Renal cortical epithelial cell (primary cell): Measurements from ENCODE around the gene SLIT1. TPM values are rescaled to one million over a fixed set of nuclear protein-coding genes. Genes with fewer than 3 reads are reported as not detected.

Experiments
- DNase-seq: peaks from one replicate; pipeline ENCODE4 v3.0.0-alpha.2; 2011; ENCODE audit warnings: low read depth
- total RNA-seq: library from RNA; depleted of rRNA; stranded (reverse); fragments of >200 nt; gene quantifications from 2 replicates; pipeline ENCODE4 v1.2.3, GENCODE V29; 2014

Gene SLIT1
- total RNA-seq, 1 donor from 2014 or later = under 0.01 TPM

DNA sequence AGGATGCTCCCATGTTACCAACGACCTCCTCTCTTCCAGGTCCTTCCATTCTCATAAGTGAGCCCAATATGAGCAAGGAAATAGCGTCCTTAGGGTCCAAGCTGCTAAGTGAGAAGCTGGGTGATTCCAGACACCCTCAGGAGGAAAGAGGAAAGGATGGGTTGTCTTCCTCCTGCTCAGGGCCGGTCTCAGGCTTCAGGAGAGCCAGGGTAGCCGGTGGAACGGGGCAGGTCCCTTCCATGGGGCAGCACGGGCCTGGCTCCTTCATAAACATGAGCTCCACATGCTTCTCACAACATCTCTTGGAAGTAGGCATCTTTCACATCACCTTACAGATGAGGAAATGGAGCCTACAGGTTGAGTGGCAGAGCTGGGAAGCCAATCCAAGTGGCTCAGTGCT lies 12.7 kb downstream of the SLIT1 start:
- DNase-seq = no peak

- DNase-seq = no peak
These were observed 14.8 kb downstream of the SLIT1 start for GRCh38 chr10:97171001-97171400.

- DNase-seq = peak; percentile 46
These were observed 15.7 kb downstream of the SLIT1 start for GRCh38 chr10:97169911-97170693.

GRCh38 chr10:97169063-97169462 lies 16.7 kb downstream of the SLIT1 start:
- DNase-seq = no peak

DNA sequence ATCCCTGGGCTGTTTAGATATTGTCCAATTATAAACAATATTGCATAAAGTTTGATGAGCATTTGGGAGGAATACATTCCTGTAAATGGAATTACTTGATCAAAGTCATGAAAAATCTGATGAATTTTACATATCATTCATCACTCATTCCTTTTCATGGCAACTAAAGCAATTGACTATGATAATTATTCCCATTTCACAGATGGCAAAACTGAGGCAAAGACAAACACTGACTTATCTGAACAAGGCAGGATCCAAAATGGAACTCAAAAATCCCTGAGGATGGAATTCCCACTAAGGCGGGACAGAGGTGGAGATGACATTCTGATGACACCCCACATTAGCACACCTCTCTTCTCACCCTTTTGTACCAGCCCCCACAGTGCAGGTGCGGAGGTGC lies 17.1 kb downstream of the SLIT1 start:
- no peak for DNase-seq

GRCh38 chr10:97165499-97165898 lies 20.3 kb downstream of the SLIT1 start:
- no peak for DNase-seq

GRCh38 chr10:97163781-97164501 lies 21.8 kb downstream of the SLIT1 start:
- no peak for DNase-seq

DNA sequence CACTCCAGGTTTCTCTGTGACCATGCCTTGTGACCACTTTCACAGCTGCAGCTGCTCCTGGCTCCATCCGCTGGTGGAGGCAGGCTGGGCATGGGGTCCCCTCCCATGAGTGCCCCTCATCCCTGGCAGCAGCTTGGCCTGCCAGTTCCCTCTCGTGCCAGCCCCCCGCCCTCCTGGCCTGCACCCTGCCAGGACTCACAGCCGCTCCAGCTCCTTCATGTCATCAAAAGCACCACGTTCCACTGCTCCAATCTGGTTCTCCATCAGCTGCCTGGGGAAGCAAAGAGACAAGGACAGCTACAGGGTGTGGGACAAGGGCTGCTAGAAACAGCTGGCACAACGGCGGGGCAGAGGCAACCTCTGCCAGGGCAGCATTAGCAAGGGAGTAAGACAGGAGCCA lies 22.6 kb downstream of the SLIT1 start:
- DNase-seq = no peak

DNA sequence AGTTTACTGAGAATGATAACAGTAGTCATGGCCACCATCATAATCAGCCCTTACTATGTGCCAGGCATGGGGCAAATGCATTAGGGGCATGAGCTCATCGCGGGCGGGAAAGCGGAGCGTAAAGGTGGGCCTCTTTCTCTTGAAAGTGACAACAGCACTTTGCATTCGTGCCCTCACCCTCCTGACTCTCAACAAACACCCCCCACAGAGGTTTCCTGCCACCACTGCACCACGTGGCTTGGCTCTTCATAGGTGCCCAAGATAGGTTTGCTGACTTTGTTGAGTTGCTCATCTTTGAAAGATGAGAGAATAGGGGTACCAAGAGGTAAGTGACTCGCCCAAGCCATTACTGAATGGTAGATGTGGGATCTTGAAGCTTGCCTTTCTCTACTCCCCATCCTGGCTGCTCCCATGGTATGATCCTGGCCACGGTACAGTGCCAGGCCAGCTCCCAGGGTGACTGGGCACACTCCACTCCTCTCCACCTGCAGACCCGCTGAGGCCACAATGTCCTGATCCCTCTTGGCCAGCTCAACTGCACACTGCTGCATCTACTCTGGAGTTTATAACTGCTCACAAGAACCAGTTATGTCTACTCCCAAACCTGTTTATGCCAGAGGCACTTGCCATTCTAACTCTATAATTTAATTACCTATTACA lies 26.0 kb downstream of the SLIT1 start:
- peak; percentile 1 for DNase-seq

DNA sequence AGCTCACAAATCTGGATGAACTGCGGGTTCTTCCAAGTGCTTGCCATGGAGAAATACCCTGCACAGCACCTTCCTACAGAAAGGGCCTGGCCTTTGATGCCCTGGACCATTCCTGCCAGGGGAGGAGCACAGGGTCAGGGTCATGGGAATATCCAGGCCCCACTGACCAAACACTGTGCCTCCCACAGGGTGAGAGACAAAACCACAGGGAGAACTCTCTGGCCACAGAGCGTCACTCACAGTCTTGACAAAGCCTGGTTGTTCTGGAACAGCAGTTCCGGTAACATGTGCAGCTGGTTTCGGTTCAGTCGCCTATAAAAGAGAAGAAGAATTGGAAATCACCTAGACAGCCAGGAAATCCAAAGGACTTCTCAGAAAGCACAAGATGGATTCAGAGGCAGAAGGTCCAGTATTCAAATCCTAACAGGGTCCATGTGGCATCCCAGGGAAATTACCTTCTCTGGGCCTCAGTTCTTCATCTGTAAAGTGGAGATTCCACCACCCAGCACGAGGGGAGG lies 28.1 kb downstream of the SLIT1 start:
- DNase-seq = peak; percentile 4

DNA sequence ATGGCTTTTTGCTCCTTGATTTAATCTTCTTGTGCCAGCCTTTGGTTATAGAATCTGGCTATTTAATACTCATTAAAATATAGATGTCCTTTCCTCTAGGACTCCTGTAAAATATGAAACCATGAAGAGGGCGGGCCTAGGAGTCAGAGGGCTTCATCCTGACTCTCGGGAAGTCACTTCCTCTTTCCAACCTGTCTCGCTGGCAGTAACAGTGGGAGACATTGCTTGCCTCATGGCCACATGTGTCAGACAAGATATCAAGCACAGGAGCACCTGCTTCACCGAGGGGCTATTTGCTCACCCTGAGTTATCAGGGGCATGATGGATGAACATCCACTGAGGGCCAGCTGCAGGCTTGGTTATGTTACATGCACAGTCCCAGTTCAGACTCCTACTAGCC lies 31.0 kb downstream of the SLIT1 start:
- no peak for DNase-seq

DNA sequence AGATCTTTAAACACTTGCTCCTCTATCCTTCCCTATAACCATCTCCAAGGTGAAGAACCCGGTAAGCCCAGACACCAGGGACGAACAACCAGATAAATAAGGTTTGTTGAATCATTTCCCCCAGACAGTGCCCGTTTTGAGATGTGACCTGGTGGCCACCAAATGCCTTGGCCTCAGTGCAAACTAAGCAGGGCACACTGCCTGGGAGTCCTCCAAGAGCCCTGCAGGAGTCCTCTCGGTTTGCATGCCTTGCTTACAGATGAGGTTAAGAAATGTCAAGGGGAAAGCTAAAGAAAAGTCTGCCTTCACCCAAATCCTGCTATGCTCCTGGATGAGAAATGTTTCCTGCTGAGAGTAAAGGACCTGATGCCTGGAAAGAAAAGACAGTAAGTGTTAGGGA lies 31.6 kb downstream of the SLIT1 start:
- DNase-seq = no peak

GRCh38 chr10:97153270-97153850 lies 32.4 kb downstream of the SLIT1 start:
- no peak for DNase-seq

- DNase-seq = no peak
These were observed 34.3 kb downstream of the SLIT1 start for GRCh38 chr10:97151307-97151914.

GRCh38 chr10:97150616-97151015 lies 35.1 kb downstream of the SLIT1 start:
- DNase-seq = no peak

DNA sequence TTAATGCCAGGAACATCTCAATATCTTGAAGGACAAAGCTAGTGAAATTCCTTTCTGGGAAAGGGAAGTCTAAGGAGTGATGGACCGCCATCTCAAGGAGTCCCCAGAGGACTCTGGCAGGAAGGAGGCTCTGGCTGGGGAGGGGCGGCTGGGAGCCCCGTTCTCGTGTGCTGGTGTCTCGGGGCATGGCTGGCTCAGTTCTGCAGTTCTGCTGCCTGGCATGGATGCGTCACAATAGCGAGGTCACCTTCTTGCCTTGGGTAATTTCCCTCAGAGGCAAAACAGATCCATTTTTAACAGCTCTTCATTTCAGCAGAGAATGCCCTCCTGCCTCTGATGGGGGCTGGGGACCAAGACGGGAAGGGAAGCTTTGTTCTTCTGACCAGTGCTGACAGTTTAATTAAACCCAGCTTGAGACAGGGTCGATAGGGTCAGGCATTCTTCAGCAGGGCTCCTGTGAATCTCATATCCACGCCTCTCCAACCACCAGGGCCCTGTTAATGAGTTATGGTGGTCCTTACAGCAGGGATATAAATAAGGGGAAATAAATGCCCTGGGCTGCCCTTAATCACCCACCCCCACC lies 35.7 kb downstream of the SLIT1 start:
- no peak for DNase-seq

GRCh38 chr10:97149079-97149531 lies 36.7 kb downstream of the SLIT1 start:
- no peak for DNase-seq

DNA sequence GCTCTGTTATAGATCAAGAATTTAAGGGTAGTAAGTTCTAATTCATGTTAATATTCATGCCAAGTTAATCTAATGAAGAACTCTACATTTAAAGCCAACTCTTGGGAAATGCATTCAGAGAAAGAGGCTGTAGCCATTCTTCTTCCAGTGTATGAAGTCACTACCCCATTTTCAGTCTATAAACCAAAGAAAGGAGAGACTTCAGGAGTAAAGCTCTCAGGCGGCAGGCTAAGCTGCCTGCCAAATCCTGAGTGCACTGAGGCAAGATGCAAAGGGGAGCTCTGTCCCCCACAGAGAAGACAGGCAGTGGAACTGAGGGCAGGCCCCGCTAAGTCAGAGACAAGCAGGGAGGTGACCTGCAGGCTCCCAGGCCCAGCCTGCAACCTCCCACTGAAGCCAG lies 41.5 kb downstream of the SLIT1 start:
- DNase-seq = no peak

DNA sequence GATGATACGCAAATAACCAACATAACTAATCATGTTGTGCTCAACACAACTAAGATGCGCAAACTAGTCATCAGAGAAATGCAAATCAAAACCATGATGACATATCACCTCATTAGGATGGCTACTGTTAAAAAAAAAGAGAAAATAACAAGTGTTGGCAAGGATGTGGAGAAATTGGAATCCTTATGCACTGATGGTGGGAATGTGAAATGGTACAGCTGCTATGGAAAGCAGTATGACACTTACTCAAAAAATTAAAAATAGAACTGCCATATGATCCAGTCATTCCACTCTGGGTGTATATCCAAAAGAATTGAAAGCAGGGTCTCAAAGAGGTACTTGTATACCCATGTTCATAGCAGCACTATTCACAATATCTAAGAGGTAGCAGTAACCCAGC lies 42.9 kb downstream of the SLIT1 start:
- no peak for DNase-seq

DNA sequence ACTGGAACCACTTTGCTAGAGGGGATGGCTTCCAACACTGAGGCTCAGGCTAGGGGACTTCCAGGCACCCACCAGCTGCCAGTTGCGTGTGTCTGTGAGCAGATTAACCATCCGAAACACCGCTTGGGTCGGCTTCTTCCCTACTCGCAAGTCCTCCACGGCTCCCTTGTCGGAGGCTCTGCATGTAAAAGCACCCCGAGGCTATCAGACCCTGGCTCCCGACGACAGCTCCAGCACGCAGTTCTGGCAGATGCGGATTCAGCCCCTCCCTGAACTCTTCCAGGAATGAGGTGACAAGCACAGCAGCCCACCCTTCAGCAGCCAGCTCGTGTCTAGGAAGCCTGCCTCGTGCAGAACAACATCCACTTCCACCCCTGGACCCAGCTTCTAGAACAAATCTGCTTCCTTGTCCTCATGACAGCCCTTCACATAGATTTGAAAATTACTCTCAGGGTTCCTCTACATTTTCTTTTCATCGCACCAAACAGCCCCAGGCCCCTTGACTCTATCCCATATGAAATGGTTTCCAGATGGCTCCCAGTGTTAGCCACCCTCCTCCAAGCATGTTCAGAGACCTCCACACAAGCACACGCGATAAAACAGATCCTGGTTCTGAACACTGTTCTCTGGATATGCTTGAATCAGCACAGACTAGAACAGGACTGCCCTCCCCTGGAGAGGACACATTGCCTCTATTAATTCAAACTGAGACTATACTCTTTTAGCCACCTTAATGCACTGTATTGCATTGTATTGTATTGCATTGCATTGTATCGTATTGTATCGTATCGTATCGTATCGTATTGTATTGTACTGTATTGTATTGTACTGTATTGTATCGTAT lies 44.6 kb downstream of the SLIT1 start:
- DNase-seq = no peak
